SK-N-MC (cell line): Measurements from ENCODE around the gene PALD1.

ENCODE experiments used
- EZH2 ChIP-seq: fragments of 200-600 bp; sonication (generic); IDR thresholded peaks from one replicate; pipeline ENCODE4 v1.6.1; 2017; ENCODE audit warnings: antibody characterized with exemption
- FOXP2 ChIP-seq: optimal IDR thresholded peaks from 2 replicates; pipeline ENCODE3; 2011; ENCODE audit warnings: mild to moderate bottlenecking, moderate library complexity; ENCODE audit not compliant: insufficient read depth; ENCODE audit errors: extremely low read length, control extremely low read depth
- POLR2AphosphoS5 ChIP-seq: IDR thresholded peaks from 2 replicates; pipeline ENCODE4 v1.6.1; 2012; ENCODE audit warnings: mild to moderate bottlenecking, low read depth, low read length, borderline replicate concordance

- TF ChIP-seq EZH2 (no peak), POLR2AphosphoS5 (no peak), FOXP2 (no peak)
Observed at GRCh38 chr10:70565556-70566514, 87.3 kb downstream of the PALD1 start.
